H1 (cell line): ENCODE measurements around the gene ITPR3. TPM values are rescaled to one million over a fixed set of nuclear protein-coding genes. Genes with fewer than 3 reads are reported as not detected.

ENCODE experiments used
- CBX8 ChIP-seq: fragments of 300-800, 300-1000 bp; sonication (generic); IDR thresholded peaks from 2 replicates; pipeline ENCODE4 v1.7.1; 2016; ENCODE audit warnings: low read depth, low read length, borderline replicate concordance
- CHD2 ChIP-seq: IDR thresholded peaks from 2 replicates; pipeline ENCODE4 v1.6.1; 2012; ENCODE audit warnings: low read length, improper control_type of control experiment
- HDAC2 ChIP-seq, 2 experiments: fragments of 300-600 bp in 1 of 2; sonication (generic) in 1 of 2; IDR thresholded peaks; 2 replicates each; pipeline ENCODE4 v1.6.1; 2011 to 2012; ENCODE audit warnings: low read depth in 2 of 2, low read length in 2 of 2, mild to moderate bottlenecking in 2 of 2, moderate library complexity in 2 of 2, borderline replicate concordance in 1 of 2, inconsistent platforms in 1 of 2
- SIX5 ChIP-seq: IDR thresholded peaks from 2 replicates; pipeline ENCODE4 v1.6.1; 2011; ENCODE audit warnings: mild to moderate bottlenecking, low read depth, low read length
- SP1 ChIP-seq: IDR thresholded peaks from 2 replicates; pipeline ENCODE4 v1.6.1; 2011; ENCODE audit warnings: low read depth, low read length
- TAF7 ChIP-seq: optimal IDR thresholded peaks from 2 replicates; pipeline ENCODE3; 2011; ENCODE audit warnings: low read depth, mild to moderate bottlenecking, inconsistent platforms, low read length, moderate library complexity, borderline replicate concordance
- TEAD4 ChIP-seq: IDR thresholded peaks from 2 replicates; pipeline ENCODE4 v1.6.1; 2012; ENCODE audit warnings: low read depth, low read length, inconsistent platforms, mixed read lengths
- polyA plus RNA-seq, 7 experiments: library from polyadenylated mRNA; depleted of rRNA in 3 of 7; stranded (reverse) in 5 of 7; unstranded in 2 of 7; fragments of >200 nt in 5 of 7; fragments of 200-250 nt in 2 of 7; gene quantifications; 1 replicate in 5 of 7; 2 replicates in 1 of 7; 4 replicates in 1 of 7; pipeline versions ENCODE4 v1.2.1 to v1.2.3, GENCODE V29; 2011 to 2013; ENCODE audit warnings: missing spikeins in 2 of 7, mixed read lengths in 2 of 7
- total RNA-seq: library from RNA; stranded (reverse); fragmentation: NEBNext Ultra II Directional; extraction: Animal tissue kit (Norgen Biotek cat#: 25700); gene quantifications from 2 replicates; pipeline ENCODE4 v1.2.1, GENCODE V29; 2021

The ITPR3 gene
- total and polyA plus RNA-seq, 2 of the 8 experiments (the other 6 are each of a cell fraction or from before 2014, with no cell fraction given): 29.1 to 45.7 TPM

GRCh38 chr6:33686981-33687975 is 66.2 kb downstream of the ITPR3 start (continued):
- TF ChIP-seq CBX8: no peak
- TF ChIP-seq SIX5: no peak
- no peak for TF ChIP-seq HDAC2 (IDR thresholded peaks at IDR 0.05; ENCODE audit: borderline replicate concordance in 1 of 2, low read depth in 2 of 2, low read length in 2 of 2)
- TF ChIP-seq TAF7: no peak
- no peak for TF ChIP-seq SP1
- no peak for TF ChIP-seq TEAD4
- no peak for TF ChIP-seq CHD2
